ENCODE measurements around the gene XRCC4.

The XRCC4 gene

GRCh38 chr5:83090169-83090568 is 12.8 kb downstream of the XRCC4 start:
- TF ChIP-seq, protein P1, sequence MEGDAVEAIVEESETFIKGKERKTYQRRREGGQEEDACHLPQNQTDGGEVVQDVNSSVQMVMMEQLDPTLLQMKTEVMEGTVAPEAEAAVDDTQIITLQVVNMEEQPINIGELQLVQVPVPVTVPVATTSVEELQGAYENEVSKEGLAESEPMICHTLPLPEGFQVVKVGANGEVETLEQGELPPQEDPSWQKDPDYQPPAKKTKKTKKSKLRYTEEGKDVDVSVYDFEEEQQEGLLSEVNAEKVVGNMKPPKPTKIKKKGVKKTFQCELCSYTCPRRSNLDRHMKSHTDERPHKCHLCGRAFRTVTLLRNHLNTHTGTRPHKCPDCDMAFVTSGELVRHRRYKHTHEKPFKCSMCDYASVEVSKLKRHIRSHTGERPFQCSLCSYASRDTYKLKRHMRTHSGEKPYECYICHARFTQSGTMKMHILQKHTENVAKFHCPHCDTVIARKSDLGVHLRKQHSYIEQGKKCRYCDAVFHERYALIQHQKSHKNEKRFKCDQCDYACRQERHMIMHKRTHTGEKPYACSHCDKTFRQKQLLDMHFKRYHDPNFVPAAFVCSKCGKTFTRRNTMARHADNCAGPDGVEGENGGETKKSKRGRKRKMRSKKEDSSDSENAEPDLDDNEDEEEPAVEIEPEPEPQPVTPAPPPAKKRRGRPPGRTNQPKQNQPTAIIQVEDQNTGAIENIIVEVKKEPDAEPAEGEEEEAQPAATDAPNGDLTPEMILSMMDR (IDR thresholded peaks at IDR 0.05; ENCODE audit: low read depth, low read length, missing control alignments): no peak
- no peak for DNase-seq (ENCODE audit: extremely low read depth, low read depth)
- no peak overlapping the region for H3K4me3 ChIP-seq (replicated peaks; ENCODE audit: low read depth, low read length)

- DNase-seq (ENCODE audit: extremely low read depth, low read depth): no peak
- TF ChIP-seq, protein P1 (IDR thresholded peaks at IDR 0.05; ENCODE audit: low read depth, low read length, missing control alignments): no peak
- no peak overlapping the region for H3K4me3 ChIP-seq (replicated peaks; ENCODE audit: low read depth, low read length)
Observed at GRCh38 chr5:83092619-83093018, 15.3 kb downstream of the XRCC4 start.

GRCh38 chr5:83093692-83094091 is 16.3 kb downstream of the XRCC4 start:
- TF ChIP-seq, protein P1 (IDR thresholded peaks at IDR 0.05; ENCODE audit: low read depth, low read length, missing control alignments): no peak
- H3K4me3 ChIP-seq (replicated peaks; ENCODE audit: low read depth, low read length): no peak overlapping the region
- DNase-seq (ENCODE audit: extremely low read depth, low read depth): no peak

- DNase-seq (ENCODE audit: extremely low read depth, low read depth): no peak
- TF ChIP-seq, protein P1 (IDR thresholded peaks at IDR 0.05; ENCODE audit: low read depth, low read length, missing control alignments): no peak
- no peak overlapping the region for H3K4me3 ChIP-seq (replicated peaks; ENCODE audit: low read depth, low read length)
Observed at GRCh38 chr5:83095163-83095956, 18.0 kb downstream of the XRCC4 start.

GRCh38 chr5:83095957-83096539 is 18.7 kb downstream of the XRCC4 start:
- TF ChIP-seq, protein P1 (IDR thresholded peaks at IDR 0.05; ENCODE audit: low read depth, low read length, missing control alignments): no peak
- no peak overlapping the region for H3K4me3 ChIP-seq (replicated peaks; ENCODE audit: low read depth, low read length)
- peak; percentile 52 for DNase-seq (ENCODE audit: extremely low read depth, low read depth)

DNA sequence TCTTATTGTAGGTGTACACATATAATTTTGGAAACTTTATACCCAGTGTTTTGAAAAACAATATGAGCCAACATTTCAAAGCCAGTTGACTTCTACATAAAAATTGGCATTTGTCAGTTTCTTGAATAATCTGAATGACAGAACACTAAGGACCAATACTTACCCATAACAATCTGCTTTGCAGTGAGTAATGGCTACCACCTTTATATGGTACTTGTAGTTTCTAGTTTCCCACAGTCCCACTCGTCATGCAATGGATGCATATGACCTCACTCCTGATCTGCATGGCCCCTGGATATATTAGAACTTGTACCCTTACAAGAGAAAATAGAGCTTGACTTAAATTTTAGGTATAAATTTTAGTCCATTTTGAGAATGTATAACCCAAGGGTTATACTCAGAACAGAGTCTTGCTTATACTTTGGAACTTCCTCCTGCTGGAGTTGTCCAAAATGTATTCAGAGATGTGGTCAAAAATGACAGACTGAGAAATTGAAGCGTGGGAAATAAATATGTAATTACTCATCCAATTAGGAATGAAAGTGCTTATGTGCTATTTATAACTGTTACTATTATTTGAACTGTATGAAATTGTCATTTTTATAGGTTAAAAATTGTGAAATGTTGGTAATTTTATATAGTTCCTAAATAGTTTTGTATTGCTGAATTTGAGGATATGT is 19.5 kb downstream of the XRCC4 start:
- TF ChIP-seq, protein P1 (IDR thresholded peaks at IDR 0.05; ENCODE audit: low read depth, low read length, missing control alignments): no peak
- no peak for DNase-seq (ENCODE audit: extremely low read depth, low read depth)
- H3K4me3 ChIP-seq (replicated peaks; ENCODE audit: low read depth, low read length): no peak overlapping the region
